ENCODE measurements around the gene XKR7. TPM values are rescaled to one million over a fixed set of nuclear protein-coding genes. Genes with fewer than 3 reads are reported as not detected.
"Not testable (repeated sequence)": the region's sequence is repeated elsewhere in the genome, so short reads cannot be mapped to it uniquely, and the experiment has no call there.

XKR7 gene
- under 0.01 TPM in 1 of 2 replicates, not detected in the other for total RNA-seq (2014; rRNA removed)
- polyA plus RNA-seq (2012): not detected

DNA sequence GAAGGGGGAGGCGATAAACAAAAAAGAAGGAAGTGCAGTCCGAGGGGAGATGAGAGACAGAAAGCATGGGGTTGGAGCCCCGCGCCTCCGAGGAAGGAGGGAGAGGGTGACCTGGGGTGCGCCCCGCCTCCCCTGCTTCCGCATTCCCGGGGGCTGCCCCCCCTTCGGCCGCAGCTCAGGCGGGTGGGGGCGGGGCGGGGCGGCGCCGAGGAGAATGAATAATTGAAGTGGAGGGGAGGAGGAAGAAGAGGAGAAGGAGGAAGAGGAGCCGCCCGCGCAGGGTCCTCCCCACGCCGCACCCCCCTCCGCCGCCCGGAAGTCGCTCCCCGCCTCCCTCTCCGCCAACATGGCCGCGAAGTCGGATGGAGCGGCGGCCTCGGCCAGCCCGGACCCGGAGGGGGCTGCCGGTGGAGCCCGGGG lies at the start of gene XKR7:
Gene XKR7, plus strand, starts transcription at position 322 of the 420 bp plus-strand sequence. Its CDS starts 25 bp downstream, at position 347.
- no peak for DNase-seq (ENCODE audit: low read depth)

DNA sequence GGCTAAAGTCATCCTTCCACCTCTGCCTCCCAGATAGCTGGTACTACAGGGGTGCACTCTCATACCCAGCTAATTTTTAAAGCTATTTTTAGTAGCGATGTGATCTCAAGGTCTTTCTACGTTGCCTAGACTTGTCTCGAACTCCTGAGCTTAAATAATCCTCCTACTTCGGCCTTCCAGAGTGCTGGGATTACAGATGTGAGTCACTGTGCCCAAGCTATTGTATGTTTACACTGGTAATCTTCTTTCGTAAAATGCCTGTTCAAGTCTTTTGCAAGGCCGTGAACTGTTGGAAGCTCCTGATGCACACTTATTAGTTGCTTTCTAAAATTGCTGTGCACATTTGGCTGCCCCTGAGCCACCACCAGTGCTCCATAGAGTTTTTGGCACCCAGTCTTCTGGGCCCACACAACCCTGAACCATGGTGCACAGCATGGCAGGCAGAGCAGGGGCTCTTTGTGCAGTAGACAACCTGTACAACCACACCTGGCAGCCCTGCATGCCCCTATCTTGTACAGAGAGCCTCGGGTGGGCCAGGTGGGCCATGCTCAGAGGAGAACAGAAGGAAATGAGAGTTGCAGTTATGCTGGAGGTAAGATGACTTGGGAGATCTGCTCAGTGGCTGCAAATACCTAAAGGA lies 49.4 kb upstream of the XKR7 start:
- no peak for DNase-seq (ENCODE audit: low read depth)

DNA sequence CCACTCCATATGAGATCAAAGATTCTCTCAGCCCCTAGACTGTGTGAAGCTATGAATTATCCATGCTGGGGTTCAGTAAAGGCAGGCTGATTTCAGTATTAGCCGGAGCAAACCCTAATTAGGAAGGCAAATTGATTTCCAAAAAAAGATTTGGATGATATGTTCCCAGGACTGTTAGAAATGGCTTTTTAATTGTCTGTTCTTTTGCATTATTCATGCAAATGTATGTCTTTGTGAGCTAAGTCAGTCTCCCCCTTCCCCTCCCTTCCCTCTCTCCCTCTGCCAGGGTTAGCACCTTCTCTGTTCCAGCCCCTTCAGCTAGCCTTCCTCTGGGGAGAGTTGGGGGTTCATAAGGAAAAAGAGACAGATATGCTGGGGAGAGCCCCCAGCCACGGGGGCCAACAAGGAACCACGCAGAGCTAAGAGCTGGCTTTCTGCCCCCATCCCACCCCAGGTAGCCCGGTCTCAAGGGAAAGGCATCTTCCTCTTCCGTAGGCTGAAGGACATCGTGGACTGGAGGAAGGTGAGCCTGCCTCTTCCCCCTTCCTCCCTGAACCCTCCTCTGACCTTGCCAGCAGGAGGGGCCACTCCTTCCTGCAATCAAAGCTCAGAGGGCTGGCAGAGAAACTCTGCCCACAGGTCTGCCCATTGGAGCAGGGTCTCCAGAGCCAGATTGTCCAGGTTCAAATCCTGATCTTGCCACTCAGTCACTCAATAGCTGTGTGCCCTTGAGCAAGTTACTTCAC lies 48.4 kb upstream of the XKR7 start:
- DNase-seq (ENCODE audit: low read depth): no peak

DNA sequence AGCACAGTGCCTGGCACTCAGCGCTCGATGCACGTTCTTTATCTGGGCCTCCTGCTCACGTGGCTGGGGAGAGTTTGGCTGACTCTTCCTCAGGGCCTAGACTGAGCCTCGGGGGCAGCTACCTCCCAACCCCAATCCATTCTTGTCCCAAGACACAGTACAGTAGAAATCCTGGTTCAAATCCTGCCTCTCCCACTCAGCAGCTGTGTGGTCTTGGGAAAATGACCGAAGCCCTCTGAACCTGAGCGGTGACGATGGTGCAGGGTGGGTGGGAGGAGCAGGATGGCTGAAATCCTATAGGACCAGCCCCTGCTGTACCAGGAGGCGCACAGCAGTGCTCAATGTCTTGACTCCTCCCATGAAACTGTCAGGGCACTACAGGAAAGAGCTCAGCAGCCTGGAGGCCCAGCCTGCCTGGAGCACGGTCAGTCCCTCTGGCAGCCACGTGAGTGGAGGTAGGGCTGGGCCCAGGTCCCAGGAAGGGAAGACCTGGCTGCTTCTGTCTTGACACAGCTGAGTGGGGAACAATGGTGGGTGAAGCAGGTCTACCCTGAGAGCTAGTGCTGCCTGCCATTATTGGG lies 47.6 kb upstream of the XKR7 start:
- no peak for DNase-seq (ENCODE audit: low read depth)

GRCh38 chr20:31921480-31921879 lies 46.5 kb upstream of the XKR7 start:
- not testable (repeated sequence) for DNase-seq (ENCODE audit: low read depth)

- no peak for DNase-seq (ENCODE audit: low read depth)
Observed at GRCh38 chr20:31922181-31922580, 45.8 kb upstream of the XKR7 start.

- DNase-seq (ENCODE audit: low read depth): no peak
Observed at GRCh38 chr20:31922588-31922987, 45.4 kb upstream of the XKR7 start.

DNA sequence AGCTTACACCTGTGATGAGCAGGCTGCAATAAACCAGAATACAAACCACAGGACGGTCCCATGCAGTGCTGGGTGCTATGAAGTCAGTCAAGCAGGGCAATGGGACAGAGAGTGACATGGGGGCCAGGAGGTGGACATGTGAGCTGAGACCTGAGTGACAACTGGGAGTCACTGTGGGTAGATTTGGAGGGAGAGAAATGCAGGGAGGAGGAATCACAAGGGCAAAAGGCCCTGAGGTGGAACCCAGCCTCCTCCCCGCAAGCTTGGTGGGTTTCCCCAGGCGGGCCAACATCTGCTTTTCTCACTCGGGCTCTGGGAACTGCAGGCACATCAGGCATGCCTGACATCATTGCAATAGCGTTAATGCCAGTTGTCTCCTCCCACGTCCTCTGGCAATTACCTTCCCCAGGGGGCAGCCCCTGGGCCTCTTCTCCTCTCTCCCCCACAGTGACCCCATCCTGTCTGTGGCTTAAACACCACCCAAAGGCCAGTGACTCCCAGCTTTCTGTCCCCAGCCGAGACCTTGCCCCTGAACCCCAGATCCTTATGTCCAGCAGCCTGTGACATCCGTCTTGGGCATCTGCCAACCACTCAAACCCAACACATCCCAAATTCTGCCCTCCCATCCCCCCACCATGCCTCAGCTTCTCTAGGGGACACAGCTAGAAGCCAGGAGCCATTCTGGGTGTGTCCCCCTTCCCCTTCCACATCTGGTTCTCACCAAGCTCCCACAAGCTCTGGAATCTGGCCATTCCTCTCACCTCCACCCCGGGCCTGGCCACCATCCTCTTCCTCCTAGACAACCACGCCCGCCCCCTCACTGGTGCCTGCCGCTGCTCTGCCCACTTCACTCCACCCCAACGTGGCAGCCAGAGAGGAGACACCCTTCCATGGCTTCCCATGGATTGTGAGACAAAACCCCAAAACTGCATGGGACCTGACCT lies 44.3 kb upstream of the XKR7 start:
- DNase-seq (ENCODE audit: low read depth): no peak

DNA sequence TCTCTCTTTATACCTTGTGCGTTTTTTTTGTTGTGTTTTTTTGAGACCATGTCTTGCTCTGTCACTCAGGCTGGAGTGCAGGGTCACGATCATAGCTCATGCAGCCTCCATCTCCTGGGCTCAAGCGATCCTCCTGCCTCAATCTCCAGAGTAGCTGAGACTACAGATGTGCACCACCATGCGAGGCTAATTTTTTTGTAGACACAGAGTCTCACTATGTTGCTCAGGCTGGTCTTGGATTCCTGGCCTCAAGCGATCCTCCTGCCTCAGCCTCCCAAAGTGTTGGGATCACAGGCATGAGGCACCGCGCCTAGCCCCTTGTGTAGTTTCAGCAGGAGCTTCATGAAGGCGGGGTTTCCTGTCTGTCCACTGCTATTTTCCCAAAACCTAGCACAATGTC lies 43.4 kb upstream of the XKR7 start:
- DNase-seq (ENCODE audit: low read depth): no peak

DNA sequence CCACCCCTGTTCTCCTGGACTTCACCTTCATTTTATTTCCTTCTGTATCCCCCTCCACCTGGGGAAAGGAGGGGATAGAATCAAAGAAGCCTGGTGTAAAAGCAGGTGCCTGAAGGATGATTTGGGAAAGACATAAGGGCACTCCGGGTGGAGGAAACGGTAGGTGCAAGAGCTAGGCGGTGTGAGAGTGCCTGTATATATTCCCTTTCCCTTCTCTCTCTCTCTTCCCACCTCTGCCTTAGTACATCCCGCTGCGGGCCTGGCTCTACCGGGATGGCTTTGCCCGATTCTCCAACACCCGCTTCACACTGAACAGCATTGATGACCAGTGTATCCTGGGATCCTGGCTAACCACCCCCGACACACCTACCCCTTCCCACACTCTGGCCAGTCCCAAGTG lies 42.3 kb upstream of the XKR7 start:
- no peak for DNase-seq (ENCODE audit: low read depth)

- no peak for DNase-seq (ENCODE audit: low read depth)
Observed at GRCh38 chr20:31926493-31926892, 41.5 kb upstream of the XKR7 start.

DNA sequence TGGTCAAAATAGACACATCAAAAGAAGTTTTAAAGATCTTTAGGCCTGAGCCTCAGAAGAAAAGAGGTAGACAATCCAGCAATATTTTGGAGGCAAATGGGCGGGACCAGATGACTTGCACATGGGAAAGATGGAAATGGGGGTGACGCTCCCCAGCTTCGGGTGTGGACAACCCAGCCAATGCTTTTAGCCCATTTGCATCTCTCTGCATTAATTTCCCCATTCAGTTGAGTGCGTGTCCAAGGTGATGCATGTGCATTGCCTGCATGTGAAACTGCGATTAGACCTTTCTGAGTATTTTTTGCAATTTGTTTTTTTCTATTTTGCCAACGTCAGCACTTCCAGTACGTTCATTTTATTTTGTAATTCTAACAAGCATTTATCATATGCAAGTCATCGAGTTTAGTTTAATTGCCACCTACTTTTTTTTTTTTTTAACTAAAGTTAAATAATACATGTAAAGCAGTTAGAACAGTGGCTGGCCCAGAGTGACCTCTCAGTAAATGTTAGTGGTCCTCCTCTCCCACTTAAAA lies 40.3 kb upstream of the XKR7 start:
- DNase-seq (ENCODE audit: low read depth): no peak

DNA sequence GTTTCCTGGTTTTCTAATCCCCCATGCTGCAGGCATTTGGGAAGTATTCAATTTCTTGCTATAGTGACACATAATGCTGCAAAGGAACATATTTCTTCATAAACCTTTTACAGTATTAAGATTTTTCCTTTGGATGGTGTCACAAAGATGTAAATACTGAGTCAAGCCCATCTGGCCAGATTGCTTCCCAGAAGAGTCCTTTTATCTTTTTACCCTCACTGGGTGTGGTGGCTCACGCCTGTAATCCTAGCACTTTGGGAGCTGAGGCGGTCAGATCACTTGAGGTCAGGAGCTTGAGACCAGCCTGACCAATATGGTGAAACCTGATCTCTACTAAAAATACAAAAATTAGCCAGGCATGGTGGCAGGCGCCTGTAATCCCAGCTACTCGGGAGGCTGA lies 38.3 kb upstream of the XKR7 start:
- peak; percentile 33 for DNase-seq (ENCODE audit: low read depth)

DNA sequence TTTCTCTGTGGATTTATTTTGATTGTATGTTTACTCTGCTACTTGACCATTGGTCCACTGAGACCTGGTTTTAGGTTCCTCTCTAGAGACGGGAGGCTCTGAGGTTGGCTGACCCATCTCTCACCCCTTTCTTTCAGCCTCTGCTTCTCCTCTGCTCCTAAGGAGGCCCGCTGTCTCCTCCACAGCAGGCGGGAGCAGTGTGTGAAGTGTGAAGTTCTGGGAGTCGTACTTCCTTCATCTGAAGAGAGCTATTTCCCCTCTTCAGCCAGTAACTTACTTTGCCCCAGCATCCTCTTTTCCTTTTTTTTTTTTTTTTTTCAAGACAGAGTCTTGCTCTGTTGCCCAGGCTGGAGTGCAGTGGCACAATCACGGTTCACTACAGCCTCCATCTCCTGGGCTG lies 37.2 kb upstream of the XKR7 start:
- no peak for DNase-seq (ENCODE audit: low read depth)

DNA sequence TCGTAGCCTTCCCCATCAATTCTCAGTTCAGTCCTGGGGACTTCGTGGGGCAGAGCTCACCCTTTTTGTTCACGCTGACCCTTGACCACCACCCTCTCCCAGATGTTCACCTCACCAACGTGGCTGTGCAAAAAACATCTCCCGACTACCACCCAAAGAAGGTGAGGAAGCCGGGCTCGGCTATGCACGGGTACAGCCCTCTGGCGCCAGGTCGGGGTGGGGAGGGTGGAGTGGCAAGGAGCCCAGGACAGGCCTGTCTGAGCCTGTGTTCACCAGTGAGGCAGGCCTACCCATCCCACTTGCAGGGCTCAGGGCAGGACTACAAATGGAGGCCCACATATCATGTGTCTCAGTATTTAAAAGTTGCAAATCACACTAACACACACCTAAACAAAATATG lies 34.3 kb upstream of the XKR7 start:
- no peak for DNase-seq (ENCODE audit: low read depth)

GRCh38 chr20:31934491-31934890 lies 33.5 kb upstream of the XKR7 start:
- DNase-seq (ENCODE audit: low read depth): no peak

DNA sequence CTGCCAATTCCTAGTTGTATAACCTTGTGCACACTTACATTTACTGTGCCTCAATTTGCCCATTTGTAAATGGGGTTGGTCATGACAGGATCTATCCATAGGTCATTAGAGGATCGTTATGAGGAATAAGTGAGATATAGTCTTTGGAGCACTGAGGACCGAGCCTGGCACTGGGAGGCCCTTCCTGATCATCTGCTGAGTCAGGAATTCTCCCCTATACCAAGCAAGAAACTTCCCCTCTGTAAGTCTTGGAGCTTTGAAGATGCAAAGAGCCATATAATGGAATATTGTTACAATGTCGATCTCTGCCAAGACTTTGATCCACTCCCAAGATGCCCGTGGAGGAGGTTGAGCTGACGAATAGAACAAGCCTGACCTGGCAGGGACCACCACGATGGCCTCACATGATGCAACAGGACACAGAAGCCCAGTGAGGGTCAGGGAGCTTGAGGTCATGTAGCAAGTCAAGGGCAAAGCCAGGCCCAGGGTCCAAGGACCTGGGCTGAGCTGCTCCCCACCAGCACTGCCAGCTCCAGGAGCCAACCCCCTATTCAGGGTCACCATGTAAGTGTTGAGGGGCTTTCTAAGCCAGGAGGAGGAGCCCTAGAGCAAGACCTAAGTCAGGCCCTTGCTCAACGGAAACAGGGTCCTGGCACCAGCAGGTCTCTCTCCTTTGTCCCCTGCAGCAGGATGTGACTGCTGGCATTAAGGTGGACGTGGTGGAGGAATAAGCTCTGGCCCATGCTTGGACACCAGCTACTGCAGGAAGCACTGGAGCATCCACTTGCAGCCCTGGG lies 32.8 kb upstream of the XKR7 start:
- no peak for DNase-seq (ENCODE audit: low read depth)

DNA sequence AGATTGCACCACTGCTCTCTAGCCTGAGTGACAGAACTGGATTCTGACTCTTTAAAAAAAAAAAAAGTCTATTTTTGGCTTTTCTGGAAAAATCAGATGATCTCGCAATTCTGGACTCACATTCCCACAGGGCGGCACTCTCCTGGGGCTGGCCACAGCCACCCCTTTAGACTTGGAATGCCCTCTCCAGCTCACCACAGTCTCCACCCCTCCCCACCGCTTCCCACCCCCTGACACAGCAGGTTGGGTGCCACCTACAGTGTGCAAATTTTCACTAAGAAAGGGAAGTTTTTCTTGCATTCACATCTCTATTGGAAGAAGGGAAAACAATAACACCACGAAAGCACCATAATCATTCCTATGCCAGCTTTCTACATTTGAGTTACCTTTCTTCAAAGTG lies 31.5 kb upstream of the XKR7 start:
- no peak for DNase-seq (ENCODE audit: low read depth)

- no peak for DNase-seq (ENCODE audit: low read depth)
Observed at GRCh38 chr20:31937820-31938219, 30.1 kb upstream of the XKR7 start.

DNA sequence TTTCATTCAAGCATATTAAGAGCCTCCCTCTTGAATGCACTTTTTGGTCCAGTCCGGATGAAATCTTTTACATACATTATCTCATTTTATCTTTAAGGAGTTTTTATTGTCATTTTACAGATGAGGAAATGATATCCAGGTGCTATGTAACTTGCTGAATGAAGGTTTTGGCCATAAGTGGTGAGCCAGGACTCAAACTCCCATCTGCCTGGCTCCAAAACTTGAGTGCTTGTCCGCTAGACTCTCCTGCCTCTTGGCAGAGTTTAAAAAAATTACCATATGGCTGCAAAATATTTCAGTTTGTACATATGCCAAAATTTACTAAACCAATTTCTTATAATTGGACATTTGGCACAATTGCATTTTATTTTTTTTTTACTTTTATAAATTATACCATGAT lies 28.3 kb upstream of the XKR7 start:
- no peak for DNase-seq (ENCODE audit: low read depth)

- no peak for DNase-seq (ENCODE audit: low read depth)
Observed at GRCh38 chr20:31943052-31943471, 24.9 kb upstream of the XKR7 start.
